Activated effector memory CD4-positive, alpha-beta T cell treated with Interleukin-2 at 50 U/mL for 16 hours (primary cell): Measurements from ENCODE around the gene STIMATE.

ENCODE experiments used
- DNase-seq: peaks from one replicate; pipeline ENCODE4 v3.0.0-alpha.2; 2020

Gene STIMATE

GRCh38 chr3:52788890-52789745 is 108.2 kb downstream of the STIMATE start:
- DNase-seq: no peak

GRCh38 chr3:52787672-52788625 is 109.4 kb downstream of the STIMATE start:
- DNase-seq: no peak

GRCh38 chr3:52787246-52787645 is 110.1 kb downstream of the STIMATE start:
- no peak for DNase-seq
